Measurements from ENCODE around the gene EML4.
"Not testable (repeated sequence)": the region's sequence is repeated elsewhere in the genome, so short reads cannot be mapped to it uniquely, and the experiment has no call there.

EML4 gene

GRCh38 chr2:42171396-42171980 lies 2.3 kb downstream of the EML4 start:
- peak; percentile 39 for DNase-seq (ENCODE audit: low read depth, low spot score)

DNA sequence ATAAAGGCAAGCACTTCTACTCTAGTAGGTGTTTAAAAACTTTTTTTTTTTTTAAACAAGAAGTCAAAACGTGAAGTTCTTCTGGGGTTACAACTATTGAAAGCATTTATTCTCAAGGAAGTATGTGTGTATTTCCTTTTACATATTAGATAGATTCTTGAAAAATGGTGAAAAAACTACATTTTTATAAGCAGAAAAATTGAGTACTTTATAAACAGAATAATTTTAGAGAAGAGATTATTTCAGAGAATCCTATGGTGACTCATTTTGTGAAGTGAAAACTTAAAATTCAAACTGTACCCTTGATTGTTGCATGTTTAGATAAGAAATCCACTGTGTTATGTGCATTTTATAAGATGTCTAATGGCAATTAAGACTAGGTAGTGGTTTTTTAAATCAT lies 2.9 kb downstream of the EML4 start:
- DNase-seq (ENCODE audit: low read depth, low spot score): no peak

DNA sequence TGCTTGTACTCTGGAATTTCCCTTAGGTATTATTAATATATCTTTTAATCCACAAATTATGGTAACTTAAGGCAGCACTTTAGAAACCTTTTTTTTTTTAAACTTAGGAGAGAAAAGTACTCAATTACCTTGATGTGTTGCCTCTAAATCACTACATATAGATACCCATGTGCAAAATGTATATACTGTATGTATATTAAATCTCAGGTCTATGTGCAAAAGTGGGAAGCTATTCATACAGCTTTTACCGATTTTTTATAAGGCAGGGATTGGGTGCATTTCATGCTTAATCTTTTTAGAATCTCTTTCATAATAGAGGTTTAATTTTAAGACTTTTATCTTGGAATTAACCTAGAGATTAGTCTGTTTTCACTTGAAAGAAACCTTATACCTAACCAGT lies 3.4 kb downstream of the EML4 start:
- DNase-seq (ENCODE audit: low read depth, low spot score): no peak

- DNase-seq (ENCODE audit: low read depth, low spot score): not testable (repeated sequence)
These were observed 4.3 kb downstream of the EML4 start for GRCh38 chr2:42173467-42173866.

GRCh38 chr2:42176992-42177738 lies 8.0 kb downstream of the EML4 start:
- DNase-seq (ENCODE audit: low read depth, low spot score): no peak

GRCh38 chr2:42178335-42178734 lies 9.2 kb downstream of the EML4 start:
- DNase-seq (ENCODE audit: low read depth, low spot score): no peak

DNA sequence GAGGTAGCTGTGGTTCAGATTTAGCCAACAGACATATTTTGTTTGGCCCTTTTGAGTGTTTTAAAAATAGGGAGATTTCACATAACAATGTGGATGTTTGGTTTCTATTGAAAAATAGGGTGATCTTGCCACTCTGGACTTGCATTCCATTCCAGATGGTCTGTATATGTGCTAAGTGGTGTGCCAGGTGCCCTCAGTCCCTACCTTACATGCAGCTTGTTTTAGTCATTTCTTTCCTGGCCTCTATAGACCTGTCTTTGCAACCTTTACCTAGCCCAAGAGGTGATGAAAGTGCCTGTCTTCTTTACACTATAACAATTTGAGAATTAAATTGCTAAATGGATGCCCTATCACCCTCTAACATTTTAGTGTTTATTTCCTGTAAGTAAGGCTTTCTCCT lies 11.1 kb downstream of the EML4 start:
- no peak for DNase-seq (ENCODE audit: low read depth, low spot score)

GRCh38 chr2:42182654-42183308 lies 13.6 kb downstream of the EML4 start:
- DNase-seq (ENCODE audit: low read depth, low spot score): no peak

GRCh38 chr2:42183775-42184174 lies 14.6 kb downstream of the EML4 start:
- no peak for DNase-seq (ENCODE audit: low read depth, low spot score)

- DNase-seq (ENCODE audit: low read depth, low spot score): no peak
These were observed 15.2 kb downstream of the EML4 start for GRCh38 chr2:42184346-42184745.

DNA sequence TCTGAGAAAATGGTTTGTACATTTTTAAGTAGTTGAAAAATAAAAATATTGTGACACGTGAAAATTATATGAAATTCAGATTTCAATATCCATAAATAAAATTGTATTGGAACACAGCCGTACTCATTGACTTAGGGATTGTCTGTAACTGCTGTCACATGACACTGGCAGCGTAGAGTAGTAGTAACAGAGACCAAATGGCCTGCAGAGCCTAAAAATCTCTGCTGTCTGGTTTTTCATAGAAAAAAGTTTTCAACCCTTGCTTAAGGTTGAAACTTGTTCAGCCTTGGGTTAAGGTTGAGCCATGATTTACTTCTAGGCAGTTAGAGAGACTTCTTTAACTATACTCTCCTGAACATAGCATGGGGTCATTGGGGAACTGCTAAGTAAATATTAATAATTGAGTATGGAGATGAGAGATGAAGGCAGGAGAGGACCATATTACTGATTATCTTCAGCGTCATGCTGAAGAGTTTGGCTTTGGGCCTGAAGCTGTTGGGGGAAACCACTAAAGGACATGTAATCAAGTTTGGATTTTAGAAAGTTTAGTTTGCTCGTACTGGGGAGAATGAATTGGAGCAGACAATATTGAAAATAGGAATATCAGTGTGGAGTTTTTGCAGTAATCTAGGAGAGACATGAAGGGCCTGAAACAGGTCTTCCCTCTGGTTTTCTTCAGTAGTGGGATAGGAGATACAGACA lies 16.2 kb downstream of the EML4 start:
- DNase-seq (ENCODE audit: low read depth, low spot score): no peak

DNA sequence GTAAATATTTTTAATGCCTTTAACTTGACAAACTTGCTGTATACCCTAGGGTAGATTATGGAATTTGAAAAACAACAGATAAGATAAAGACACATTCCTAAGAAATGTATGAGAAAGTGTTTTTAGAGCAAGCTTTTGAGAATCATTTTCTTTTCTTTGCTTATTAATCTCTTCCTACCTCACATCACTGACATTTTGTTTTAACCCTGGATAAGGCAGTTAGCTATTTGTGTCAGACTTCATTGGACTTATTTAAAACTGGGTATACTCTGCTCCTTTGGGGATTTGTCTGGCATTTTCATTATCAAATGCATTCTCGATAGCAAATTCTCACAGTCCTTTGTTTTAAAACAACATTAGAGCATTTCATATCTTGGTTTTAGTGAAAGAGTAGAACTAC lies 17.2 kb downstream of the EML4 start:
- DNase-seq (ENCODE audit: low read depth, low spot score): no peak

DNA sequence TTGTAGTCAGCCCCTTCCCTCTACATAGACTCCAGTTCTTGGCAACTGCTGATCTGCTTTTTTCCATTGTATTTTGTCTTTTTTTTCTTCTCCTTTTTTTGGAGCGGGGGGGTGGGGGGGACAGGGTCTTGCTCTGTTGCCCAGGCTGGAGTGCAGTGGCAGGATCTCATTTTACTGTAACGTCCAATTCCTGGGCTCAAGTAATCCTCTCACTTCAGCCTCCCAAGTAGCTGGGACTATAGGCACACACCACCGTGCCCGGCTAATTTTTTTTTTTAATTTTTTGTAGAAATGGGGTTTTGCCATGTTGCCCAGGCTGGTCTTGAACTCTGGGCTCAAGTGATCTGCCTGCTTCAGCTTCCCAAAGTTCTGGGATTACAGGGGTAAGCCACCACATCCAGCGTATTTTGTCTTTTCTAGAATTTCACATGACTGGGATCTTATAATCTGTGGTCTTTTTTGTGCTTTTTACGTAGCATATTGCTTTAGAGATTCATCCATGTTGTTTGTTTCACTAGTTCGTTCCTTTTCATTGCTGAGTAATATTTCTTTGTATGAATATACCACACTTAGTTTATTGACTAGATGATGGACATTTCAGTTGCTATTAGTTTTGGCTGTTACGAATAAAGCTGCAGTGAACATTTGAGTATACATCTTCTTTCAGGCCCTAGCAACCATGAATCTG lies 17.9 kb downstream of the EML4 start:
- DNase-seq (ENCODE audit: low read depth, low spot score): no peak

- DNase-seq (ENCODE audit: low read depth, low spot score): no peak
These were observed 18.7 kb downstream of the EML4 start for GRCh38 chr2:42187886-42188285.

- DNase-seq (ENCODE audit: low read depth, low spot score): no peak
These were observed 20.0 kb downstream of the EML4 start for GRCh38 chr2:42189235-42189566.

- DNase-seq (ENCODE audit: low read depth, low spot score): no peak
These were observed 21.0 kb downstream of the EML4 start for GRCh38 chr2:42190191-42190590.

GRCh38 chr2:42191285-42192009 lies 22.3 kb downstream of the EML4 start:
- DNase-seq (ENCODE audit: low read depth, low spot score): no peak

DNA sequence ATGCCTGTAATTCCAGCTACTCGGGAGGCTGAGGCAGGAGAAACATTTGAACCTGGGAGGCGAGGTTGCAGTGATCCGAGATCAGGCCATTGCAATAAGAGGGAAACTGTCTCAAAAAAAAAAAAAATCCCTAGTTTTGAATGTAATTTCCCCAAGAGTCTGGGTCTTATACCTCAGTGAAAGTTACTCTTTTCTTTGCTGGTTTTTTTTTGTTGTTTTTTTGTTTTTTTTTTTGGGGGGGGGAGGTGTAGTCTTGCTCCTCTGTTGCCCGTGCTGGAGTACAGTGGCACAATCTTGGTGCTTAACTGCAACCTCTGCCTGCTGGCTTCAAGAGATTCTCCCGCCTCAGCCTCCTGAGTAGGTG lies 22.8 kb downstream of the EML4 start:
- no peak for DNase-seq (ENCODE audit: low read depth, low spot score)

- DNase-seq (ENCODE audit: low read depth, low spot score): no peak
These were observed 23.8 kb downstream of the EML4 start for GRCh38 chr2:42192652-42193566.

- no peak for DNase-seq (ENCODE audit: low read depth, low spot score)
These were observed 24.6 kb downstream of the EML4 start for GRCh38 chr2:42193722-42194187.
